Suprapubic skin (tissue), 4 donors: Measurements from ENCODE around the gene MYO18B. TPM values are rescaled to one million over a fixed set of nuclear protein-coding genes. Genes with fewer than 3 reads are reported as not detected.

Experiments used
- DNase-seq, 2 donors: peaks; one replicate each; pipeline ENCODE4 v3.0.0-alpha.2; 2019; ENCODE audit warnings: low spot score in 2 of 2
- H3K27ac ChIP-seq: fragments of 200-600 bp; sonication (generic); one replicate; pipeline ENCODE4 v1.5.1; 2019
- H3K27me3 ChIP-seq: fragments of 200-600 bp; sonication (generic); one replicate; pipeline ENCODE4 v1.5.1; 2019
- H3K36me3 ChIP-seq: fragments of 200-600 bp; sonication (generic); one replicate; pipeline ENCODE4 v1.5.1; 2019
- H3K4me1 ChIP-seq: fragments of 200-600 bp; sonication (generic); one replicate; pipeline ENCODE4 v1.5.1; 2019
- H3K4me3 ChIP-seq: fragments of 200-600 bp; sonication (generic); one replicate; pipeline ENCODE4 v1.5.1; 2019; ENCODE audit warnings: mild to moderate bottlenecking
- H3K9me3 ChIP-seq: fragments of 200-600 bp; sonication (generic); one replicate; pipeline ENCODE4 v1.5.1; 2019
- EP300 ChIP-seq: sonication (generic); formaldehyde crosslinking; IDR thresholded peaks from one replicate; pipeline ENCODE4 v1.6.1; 2017; ENCODE audit warnings: antibody characterized with exemption
- POLR2A ChIP-seq, 2 donors: fragments of 450-650 bp; IDR thresholded peaks; one replicate each; pipeline ENCODE4 v1.6.1; 2017; ENCODE audit warnings: antibody characterized with exemption in 2 of 2, mild to moderate bottlenecking in 2 of 2, moderate library complexity in 2 of 2
- POLR2AphosphoS5 ChIP-seq, 3 donors: sonication (generic); formaldehyde crosslinking; IDR thresholded peaks; one replicate each; pipeline ENCODE4 v1.6.1; 2017; ENCODE audit warnings: antibody characterized with exemption in 3 of 3
- WGBS: methylation state at CpG from one replicate; pipeline ENCODE4 v1.1.5; 2018; 5-methylcytosine and 5-hydroxymethylcytosine counted together
- total RNA-seq, 4 donors: library from RNA; depleted of rRNA; stranded (reverse); fragments of >200 nt; gene quantifications; one replicate each; pipeline ENCODE4 v1.1.0, GENCODE V29; 2016
- TF ChIP-seq, protein P1 (sequence below), 2 donors: fragments of 200-600 bp in 1 of 2; fragments of 450-650 bp in 1 of 2; sonication (generic) in 1 of 2; IDR thresholded peaks; one replicate each; pipeline ENCODE4 v1.5.1; 2016 to 2019; ENCODE audit warnings: antibody characterized with exemption in 2 of 2, mild to moderate bottlenecking in 1 of 2, moderate library complexity in 1 of 2

MYO18B gene
- total RNA-seq, 4 donors from 2014 or later: 1.2 to 3.2 (median 1.7) TPM

DNA sequence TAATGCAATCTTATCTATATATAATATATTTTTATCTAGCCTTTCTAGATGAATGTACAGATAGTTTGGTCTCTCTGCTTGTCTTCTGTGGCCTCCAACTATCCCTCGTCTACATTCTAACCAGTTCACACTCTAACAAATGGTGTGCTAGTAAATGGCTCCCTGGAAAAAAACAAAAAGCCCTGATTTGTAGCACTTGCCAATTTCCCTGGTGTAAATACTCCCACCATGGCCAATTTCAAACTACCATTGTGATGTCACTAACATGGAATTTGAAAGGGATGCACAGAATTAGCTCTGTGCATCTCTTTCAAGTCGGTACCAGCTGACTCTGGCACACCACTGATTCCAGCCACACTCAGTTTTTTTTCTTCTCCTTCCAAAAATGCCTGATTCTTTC is 154.6 kb downstream of the MYO18B start:
- 65% methylated on average over 2 of the region's 2 CpGs for WGBS
- no peak for TF ChIP-seq POLR2A (IDR thresholded peaks at IDR 0.05)
- no peak for TF ChIP-seq EP300
- TF ChIP-seq POLR2AphosphoS5 (IDR thresholded peaks at IDR 0.05): no peak
- TF ChIP-seq, protein P1, sequence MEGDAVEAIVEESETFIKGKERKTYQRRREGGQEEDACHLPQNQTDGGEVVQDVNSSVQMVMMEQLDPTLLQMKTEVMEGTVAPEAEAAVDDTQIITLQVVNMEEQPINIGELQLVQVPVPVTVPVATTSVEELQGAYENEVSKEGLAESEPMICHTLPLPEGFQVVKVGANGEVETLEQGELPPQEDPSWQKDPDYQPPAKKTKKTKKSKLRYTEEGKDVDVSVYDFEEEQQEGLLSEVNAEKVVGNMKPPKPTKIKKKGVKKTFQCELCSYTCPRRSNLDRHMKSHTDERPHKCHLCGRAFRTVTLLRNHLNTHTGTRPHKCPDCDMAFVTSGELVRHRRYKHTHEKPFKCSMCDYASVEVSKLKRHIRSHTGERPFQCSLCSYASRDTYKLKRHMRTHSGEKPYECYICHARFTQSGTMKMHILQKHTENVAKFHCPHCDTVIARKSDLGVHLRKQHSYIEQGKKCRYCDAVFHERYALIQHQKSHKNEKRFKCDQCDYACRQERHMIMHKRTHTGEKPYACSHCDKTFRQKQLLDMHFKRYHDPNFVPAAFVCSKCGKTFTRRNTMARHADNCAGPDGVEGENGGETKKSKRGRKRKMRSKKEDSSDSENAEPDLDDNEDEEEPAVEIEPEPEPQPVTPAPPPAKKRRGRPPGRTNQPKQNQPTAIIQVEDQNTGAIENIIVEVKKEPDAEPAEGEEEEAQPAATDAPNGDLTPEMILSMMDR (IDR thresholded peaks at IDR 0.05): no peak
- Histone ChIP-seq H3K4me1 (no peaks in the 10 kb centered on the region), H3K4me3 (no peak overlapping the region), H3K9me3 (no peaks in the 10 kb centered on the region), H3K27ac (no peak overlapping the region), H3K27me3 (peaks cover 15% of the 10 kb centered on the region), H3K36me3 (no peaks in the 10 kb centered on the region)
- no peak for DNase-seq

DNA sequence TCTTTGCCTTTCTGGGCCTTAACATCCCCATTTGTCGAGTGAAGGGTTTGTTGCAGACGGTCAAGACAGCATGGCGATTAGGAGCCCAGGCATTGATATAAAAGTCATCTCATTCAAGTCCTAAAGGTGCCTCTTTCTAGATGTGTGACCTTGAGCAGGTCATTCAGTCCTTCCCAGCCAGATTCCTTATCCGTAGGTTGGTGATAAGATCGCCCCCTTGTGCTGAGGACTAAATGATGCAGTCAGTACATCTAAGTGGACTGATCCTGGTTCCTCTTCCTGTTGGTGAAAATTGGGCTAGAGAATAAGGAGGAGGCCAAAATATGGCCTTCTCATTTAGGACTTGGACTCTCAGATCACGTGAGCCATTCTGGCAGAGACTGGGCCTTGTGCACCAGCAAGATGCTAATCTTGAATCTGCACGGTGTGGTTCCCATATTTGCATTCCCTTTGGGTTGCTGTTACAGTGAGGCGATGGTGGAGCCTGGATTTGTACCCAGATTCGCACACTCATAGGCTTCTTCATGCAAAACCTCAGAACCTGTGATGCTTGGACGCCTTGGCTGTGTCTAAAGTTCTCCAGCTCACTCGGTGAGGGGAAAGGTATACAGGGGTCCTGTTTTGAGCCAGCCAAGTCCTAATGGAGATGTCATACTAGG is 156.8 kb downstream of the MYO18B start:
- H3K36me3 ChIP-seq: no peaks in the 10 kb centered on the region
- H3K27ac ChIP-seq: no peak overlapping the region
- peaks cover 15% of the 10 kb centered on the region for H3K27me3 ChIP-seq
- no peaks in the 10 kb centered on the region for H3K9me3 ChIP-seq
- 71% methylated on average over 11 of the region's 11 CpGs for WGBS
- no peak overlapping the region for H3K4me3 ChIP-seq
- TF ChIP-seq POLR2A (IDR thresholded peaks at IDR 0.05): no peak
- TF ChIP-seq, protein P1 (IDR thresholded peaks at IDR 0.05): no peak
- no peak for TF ChIP-seq POLR2AphosphoS5 (IDR thresholded peaks at IDR 0.05)
- TF ChIP-seq EP300: no peak
- DNase-seq: no peak
- no peaks in the 10 kb centered on the region for H3K4me1 ChIP-seq

DNA sequence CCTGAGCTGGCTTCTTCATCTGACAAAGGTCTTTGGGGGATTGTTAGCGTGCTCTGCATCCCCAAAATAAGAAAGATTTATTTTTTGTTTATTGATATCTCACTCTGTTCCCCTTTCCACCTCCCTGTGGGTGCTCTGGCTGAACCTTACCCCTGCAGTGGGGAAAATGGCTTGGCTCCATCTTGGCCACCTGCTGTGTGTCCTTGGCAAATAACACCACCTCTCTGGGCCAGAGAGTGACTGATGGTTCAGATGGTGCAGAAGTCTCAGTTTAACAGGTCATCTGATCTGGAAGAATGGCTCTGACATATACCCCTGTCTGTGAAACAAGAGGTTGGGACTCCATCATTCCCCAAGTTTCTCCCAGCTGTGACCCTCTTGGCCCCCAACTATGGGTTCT is 157.6 kb downstream of the MYO18B start:
- H3K27me3 ChIP-seq: peaks cover 22% of the 10 kb centered on the region
- 88% methylated on average over 1 of the region's 1 CpG for WGBS

DNA sequence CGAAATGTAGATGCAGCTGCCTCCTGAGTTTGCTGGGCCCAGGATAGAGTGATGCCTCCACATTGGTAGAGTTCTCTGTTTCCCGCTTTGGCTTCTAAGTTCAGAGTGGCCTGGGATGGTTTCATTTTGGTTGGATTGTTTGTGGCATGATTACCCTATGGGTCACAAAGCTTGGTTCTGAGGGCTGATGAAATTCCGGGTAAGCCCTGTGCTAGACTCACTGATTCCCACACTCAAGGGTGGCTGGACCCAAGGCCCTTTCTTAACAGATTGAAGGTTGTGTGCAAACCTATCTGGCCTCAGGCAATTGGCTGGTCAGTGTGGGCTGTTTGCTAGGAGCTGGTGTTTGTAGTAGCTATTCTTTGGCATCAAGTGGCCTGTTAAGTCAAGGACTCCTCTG is 158.4 kb downstream of the MYO18B start:
- Histone ChIP-seq H3K9me3 (no peaks in the 10 kb centered on the region), H3K4me1 (no peaks in the 10 kb centered on the region), H3K27me3 (peaks cover 19% of the 10 kb centered on the region), H3K4me3 (no peak overlapping the region), H3K27ac (no peak overlapping the region), H3K36me3 (no peaks in the 10 kb centered on the region)
- TF ChIP-seq, protein P1 (IDR thresholded peaks at IDR 0.05): no peak
- TF ChIP-seq POLR2AphosphoS5 (IDR thresholded peaks at IDR 0.05) (no peak), EP300 (no peak), POLR2A (IDR thresholded peaks at IDR 0.05) (no peak)
- 86% methylated on average over 3 of the region's 3 CpGs for WGBS
- no peak for DNase-seq

More for the DNA sequence above, 157.6 kb downstream of the MYO18B start:
- TF ChIP-seq EP300 (no peak), POLR2A (IDR thresholded peaks at IDR 0.05) (no peak), POLR2AphosphoS5 (IDR thresholded peaks at IDR 0.05) (no peak)
- TF ChIP-seq, protein P1 (IDR thresholded peaks at IDR 0.05): no peak
- H3K4me1 ChIP-seq: no peaks in the 10 kb centered on the region
- DNase-seq: no peak
- H3K9me3 ChIP-seq: no peaks in the 10 kb centered on the region
- no peaks in the 10 kb centered on the region for H3K36me3 ChIP-seq
- no peak overlapping the region for H3K27ac ChIP-seq
- no peak overlapping the region for H3K4me3 ChIP-seq

DNA sequence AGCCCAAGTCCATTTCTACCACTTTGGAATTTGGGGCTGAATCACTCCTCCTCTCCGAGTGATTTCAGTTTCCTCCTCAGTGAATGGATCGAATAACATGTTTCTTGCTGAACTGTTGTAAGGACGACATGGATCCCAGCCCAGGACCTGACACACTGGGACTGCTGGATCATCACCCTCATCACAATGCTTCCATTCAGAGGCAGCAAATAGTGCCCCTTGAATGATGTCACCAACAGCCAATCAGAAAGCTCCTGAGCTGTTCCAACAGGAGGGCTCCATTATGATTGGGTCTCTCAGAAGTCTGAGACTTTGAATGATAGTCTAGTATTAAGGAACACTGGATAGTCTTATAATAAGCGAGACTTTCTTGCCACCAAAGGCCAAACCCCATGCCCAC is 158.9 kb downstream of the MYO18B start:
- H3K27ac ChIP-seq: no peak overlapping the region
- H3K4me1 ChIP-seq: no peaks in the 10 kb centered on the region
- H3K36me3 ChIP-seq: no peaks in the 10 kb centered on the region
- WGBS: 92% methylated on average over 3 of the region's 4 CpGs
- H3K4me3 ChIP-seq: no peak overlapping the region
- no peak for TF ChIP-seq EP300
- TF ChIP-seq, protein P1 (IDR thresholded peaks at IDR 0.05): no peak
- no peak for TF ChIP-seq POLR2AphosphoS5 (IDR thresholded peaks at IDR 0.05)
- TF ChIP-seq POLR2A (IDR thresholded peaks at IDR 0.05): no peak
- DNase-seq: no peak
- H3K27me3 ChIP-seq: peaks cover 18% of the 10 kb centered on the region
- H3K9me3 ChIP-seq: no peaks in the 10 kb centered on the region
